Mesothelial cell of epicardium (in vitro differentiated cells): ENCODE data around the gene NPDC1. TPM values are rescaled to one million over a fixed set of nuclear protein-coding genes. Genes with fewer than 3 reads are reported as not detected.

Experiments used
- DNase-seq, 2 experiments: peaks; one replicate each; pipeline ENCODE4 v3.0.0; 2021; ENCODE audit warnings: low spot score in 2 of 2; ENCODE audit not compliant: unreplicated experiment in 2 of 2
- H3K27ac Mint-ChIP-seq: 2 replicates; pipeline ENCODE4 v1.8.0; 2021; ENCODE audit warnings: mixed read lengths
- H3K27me3 Mint-ChIP-seq: 2 replicates; pipeline ENCODE4 v1.8.0; 2021; ENCODE audit warnings: low read depth, mixed read lengths
- H3K36me3 Mint-ChIP-seq: 2 replicates; pipeline ENCODE4 v1.8.0; 2021; ENCODE audit warnings: mixed read lengths
- H3K4me1 Mint-ChIP-seq: 2 replicates; pipeline ENCODE4 v1.8.0; 2021; ENCODE audit warnings: mixed read lengths
- H3K4me3 Mint-ChIP-seq: 2 replicates; pipeline ENCODE4 v1.8.0; 2021; ENCODE audit warnings: mild to moderate bottlenecking, moderate library complexity, mixed read lengths
- H3K9me3 Mint-ChIP-seq: 2 replicates; pipeline ENCODE4 v1.8.0; 2021; ENCODE audit warnings: mixed read lengths
- total RNA-seq: library from RNA; stranded (reverse); gene quantifications from 3 replicates; pipeline ENCODE4 v1.2.1, GENCODE V29; 2021
- TF ChIP-seq, protein P1 (sequence below): fragments of 200-600 bp; sonication (generic); IDR thresholded peaks from one replicate; pipeline ENCODE4 v1.5.0; 2021; ENCODE audit warnings: antibody characterized with exemption; ENCODE audit not compliant: unreplicated experiment

The NPDC1 gene
- total RNA-seq, 1 donor from 2014 or later: 75.8 TPM

DNA sequence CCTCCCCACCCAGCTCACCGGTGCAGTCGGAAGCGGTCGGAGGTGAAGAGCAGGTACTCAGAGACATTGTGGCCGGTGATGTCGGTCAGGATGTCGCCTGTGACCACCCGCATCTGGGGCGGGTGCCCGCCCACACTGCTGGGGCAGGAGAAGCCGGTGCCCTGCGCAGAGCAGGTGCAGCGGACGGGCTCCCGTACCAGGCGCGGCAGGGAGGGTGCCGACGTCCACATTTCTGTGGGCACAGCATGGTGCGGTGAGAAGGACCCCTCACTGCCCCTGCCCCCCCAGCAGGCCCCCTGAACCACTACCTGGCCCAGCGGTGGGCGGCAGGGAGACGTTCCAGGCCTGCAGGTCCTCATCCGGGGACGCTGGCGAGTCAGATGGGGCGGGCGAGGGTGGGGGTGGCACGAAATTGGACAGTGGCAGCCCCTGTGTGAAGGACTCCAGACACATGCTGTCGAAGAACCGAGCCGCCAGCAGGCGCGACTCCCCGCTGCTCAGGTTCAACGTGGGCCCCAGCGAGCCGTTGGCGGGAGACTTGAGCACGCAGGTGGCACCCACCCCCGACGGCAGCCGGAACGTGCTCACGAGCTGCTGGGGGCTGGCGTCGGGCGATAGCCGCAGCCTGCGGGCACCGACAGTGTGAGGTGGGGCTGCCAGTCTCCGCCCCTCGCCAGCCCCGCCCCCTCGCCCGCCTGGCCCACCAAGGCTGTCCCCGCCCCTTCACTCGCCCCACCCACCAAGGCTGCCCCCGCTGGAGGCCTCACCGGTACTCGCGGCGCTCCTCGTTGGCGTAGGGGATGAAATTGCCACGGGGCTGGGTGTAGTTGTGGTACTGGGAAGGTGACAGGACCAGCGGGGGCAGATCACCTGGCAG lies 33.0 kb downstream of the NPDC1 start:
- TF ChIP-seq, protein P1, sequence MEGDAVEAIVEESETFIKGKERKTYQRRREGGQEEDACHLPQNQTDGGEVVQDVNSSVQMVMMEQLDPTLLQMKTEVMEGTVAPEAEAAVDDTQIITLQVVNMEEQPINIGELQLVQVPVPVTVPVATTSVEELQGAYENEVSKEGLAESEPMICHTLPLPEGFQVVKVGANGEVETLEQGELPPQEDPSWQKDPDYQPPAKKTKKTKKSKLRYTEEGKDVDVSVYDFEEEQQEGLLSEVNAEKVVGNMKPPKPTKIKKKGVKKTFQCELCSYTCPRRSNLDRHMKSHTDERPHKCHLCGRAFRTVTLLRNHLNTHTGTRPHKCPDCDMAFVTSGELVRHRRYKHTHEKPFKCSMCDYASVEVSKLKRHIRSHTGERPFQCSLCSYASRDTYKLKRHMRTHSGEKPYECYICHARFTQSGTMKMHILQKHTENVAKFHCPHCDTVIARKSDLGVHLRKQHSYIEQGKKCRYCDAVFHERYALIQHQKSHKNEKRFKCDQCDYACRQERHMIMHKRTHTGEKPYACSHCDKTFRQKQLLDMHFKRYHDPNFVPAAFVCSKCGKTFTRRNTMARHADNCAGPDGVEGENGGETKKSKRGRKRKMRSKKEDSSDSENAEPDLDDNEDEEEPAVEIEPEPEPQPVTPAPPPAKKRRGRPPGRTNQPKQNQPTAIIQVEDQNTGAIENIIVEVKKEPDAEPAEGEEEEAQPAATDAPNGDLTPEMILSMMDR: no peak
- DNase-seq: no peak
- no peaks in the 10 kb centered on the region for H3K4me1 Mint-ChIP-seq
- peaks cover 15% of the 10 kb centered on the region for H3K36me3 Mint-ChIP-seq
- no peak overlapping the region for H3K4me3 Mint-ChIP-seq
- no peak overlapping the region for H3K27ac Mint-ChIP-seq
- no peaks in the 10 kb centered on the region for H3K9me3 Mint-ChIP-seq
- H3K27me3 Mint-ChIP-seq: no peaks in the 10 kb centered on the region

DNA sequence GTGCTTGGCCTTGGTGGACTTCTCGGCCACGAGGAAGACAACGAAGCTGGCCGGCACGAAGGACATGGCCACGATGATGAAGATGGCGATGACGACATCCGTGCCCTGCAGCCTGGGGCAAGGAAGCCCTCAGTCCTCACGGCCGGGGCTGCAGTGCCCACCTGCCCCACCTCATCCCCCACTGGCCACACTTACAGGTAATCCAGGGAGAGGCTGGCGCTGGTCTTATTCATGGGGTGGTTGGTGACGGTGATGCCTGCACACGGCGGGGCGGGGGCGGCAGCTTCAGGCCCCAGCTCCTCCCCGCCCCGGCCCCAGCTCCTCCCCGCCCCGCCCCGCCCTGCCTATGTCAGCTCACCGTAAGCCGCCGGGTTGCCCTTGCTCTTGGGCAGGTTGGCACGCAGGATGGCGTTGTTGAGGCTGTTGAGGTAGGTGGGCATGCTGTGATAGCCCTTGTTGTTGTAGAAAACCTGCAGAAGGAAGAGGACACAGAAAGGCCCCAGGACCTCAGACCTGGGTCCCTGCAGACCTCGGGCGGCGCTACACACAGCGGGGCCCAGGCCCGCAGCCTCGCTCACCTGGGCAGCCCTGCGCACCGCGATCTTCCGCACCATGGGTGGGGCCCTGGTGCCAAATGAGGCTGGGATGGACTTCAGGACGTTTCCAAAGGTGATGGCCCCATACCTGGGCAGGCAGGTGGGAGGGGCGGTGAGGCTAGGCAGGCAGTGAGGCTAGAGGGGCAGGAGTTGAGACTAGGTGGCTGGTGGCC lies 33.9 kb downstream of the NPDC1 start:
- no peak overlapping the region for H3K27ac Mint-ChIP-seq
- DNase-seq: no peak
- H3K27me3 Mint-ChIP-seq: no peaks in the 10 kb centered on the region
- TF ChIP-seq, protein P1: no peak
- H3K36me3 Mint-ChIP-seq: peaks cover 15% of the 10 kb centered on the region
- no peak overlapping the region for H3K4me3 Mint-ChIP-seq
- no peaks in the 10 kb centered on the region for H3K4me1 Mint-ChIP-seq
- H3K9me3 Mint-ChIP-seq: no peaks in the 10 kb centered on the region

GRCh38 chr9:137011156-137011555 lies 34.8 kb downstream of the NPDC1 start:
- Mint-ChIP-seq H3K9me3 (no peaks in the 10 kb centered on the region), H3K4me3 (no peak overlapping the region), H3K27me3 (no peaks in the 10 kb centered on the region), H3K27ac (no peak overlapping the region), H3K36me3 (peaks cover 11% of the 10 kb centered on the region), H3K4me1 (no peaks in the 10 kb centered on the region)
- TF ChIP-seq, protein P1: no peak
- DNase-seq: no peak

DNA sequence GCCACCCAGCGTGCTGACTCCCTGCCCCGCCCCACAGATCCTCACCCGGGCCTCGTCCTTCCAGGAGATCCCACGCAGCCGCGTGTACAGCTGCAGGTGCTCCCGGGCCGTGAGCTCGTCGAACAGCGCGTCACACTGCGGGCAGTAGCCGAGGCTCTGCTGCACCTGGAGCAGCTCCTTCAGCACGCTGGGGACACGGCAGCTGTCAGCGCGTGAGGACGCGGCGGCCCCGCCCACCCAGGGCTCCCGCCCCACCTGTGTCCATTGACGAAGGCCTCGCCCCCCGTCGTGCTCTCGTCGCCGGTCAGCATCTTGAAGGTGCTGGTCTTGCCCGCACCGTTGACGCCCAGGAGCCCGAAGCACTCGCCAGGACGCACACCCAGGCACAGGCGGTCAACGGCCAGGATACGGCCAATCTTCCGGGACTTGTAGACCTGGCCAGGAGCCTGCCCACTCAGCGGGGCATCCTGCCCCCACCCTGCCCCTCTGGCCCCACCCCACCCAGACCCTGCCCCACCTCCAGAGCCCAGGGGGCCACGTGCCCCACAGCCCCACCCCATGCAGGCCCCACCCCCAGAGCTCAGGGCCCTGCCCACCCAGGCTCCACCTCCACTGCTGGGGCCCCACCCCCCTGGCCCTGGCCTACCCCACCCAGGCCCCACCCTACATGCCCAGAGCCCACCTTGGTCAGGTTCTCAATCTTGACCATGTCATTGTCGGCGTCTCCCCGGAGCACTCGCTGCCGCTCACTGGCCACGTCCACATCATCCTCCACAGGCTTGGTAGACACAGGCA lies 35.8 kb downstream of the NPDC1 start:
- no peaks in the 10 kb centered on the region for H3K9me3 Mint-ChIP-seq
- no peak overlapping the region for H3K27ac Mint-ChIP-seq
- no peak for DNase-seq
- H3K27me3 Mint-ChIP-seq: no peaks in the 10 kb centered on the region
- TF ChIP-seq, protein P1: no peak
- H3K4me1 Mint-ChIP-seq: no peaks in the 10 kb centered on the region
- no peak overlapping the region for H3K4me3 Mint-ChIP-seq
- peaks cover 9% of the 10 kb centered on the region for H3K36me3 Mint-ChIP-seq

DNA sequence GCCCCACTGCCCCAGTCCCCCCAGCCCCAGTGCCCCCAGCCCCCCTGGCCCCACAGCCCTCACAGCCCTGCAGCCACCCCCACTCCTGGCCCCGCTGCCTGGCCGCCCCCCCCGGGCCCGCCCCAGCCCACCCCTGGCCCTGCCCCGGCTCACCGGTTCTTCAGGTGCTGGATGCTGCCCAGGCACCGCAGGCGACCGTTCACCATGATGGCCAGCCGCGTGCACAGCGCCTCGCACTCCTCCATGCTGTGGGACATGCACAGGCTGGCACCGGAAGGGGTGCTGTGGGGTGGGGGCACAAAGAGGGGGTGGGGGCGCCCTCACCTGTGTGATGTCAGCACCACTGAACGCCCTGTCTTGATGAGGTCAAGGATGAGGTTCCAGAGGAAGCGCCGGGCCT lies 36.8 kb downstream of the NPDC1 start:
- Mint-ChIP-seq H3K4me3 (no peak overlapping the region), H3K4me1 (no peaks in the 10 kb centered on the region), H3K36me3 (peaks cover 6% of the 10 kb centered on the region), H3K27me3 (no peaks in the 10 kb centered on the region), H3K27ac (no peak overlapping the region), H3K9me3 (peaks cover 5% of the 10 kb centered on the region)
- DNase-seq: no peak
- TF ChIP-seq, protein P1: no peak
